Subcutaneous abdominal adipose tissue (tissue), 5 donors: ENCODE results near the gene FANCI.

Experiments used
- H3K27ac ChIP-seq: one replicate; pipeline ENCODE4 v1.7.0; 2013; ENCODE audit warnings: low read depth, mild to moderate bottlenecking, inconsistent platforms, low read length, moderate library complexity
- H3K27me3 ChIP-seq, 5 donors: one replicate each; pipeline ENCODE4 v1.7.0; 2013; ENCODE audit warnings: low read length in 5 of 5, inconsistent platforms in 1 of 5; ENCODE audit not compliant: control insufficient read depth in 5 of 5, insufficient read depth in 4 of 5
- H3K36me3 ChIP-seq, 5 donors: one replicate each; pipeline ENCODE4 v1.7.0; 2013; ENCODE audit warnings: low read length in 5 of 5; ENCODE audit not compliant: control insufficient read depth in 5 of 5, insufficient read depth in 5 of 5
- H3K4me1 ChIP-seq, 5 donors: one replicate each; pipeline ENCODE4 v1.7.0; 2013; ENCODE audit warnings: low read length in 5 of 5, mild to moderate bottlenecking in 3 of 5, moderate library complexity in 1 of 5; ENCODE audit not compliant: control insufficient read depth in 5 of 5, insufficient read depth in 5 of 5
- H3K4me3 ChIP-seq, 5 donors: one replicate each; pipeline ENCODE4 v1.7.0; 2013; ENCODE audit warnings: low read length in 5 of 5, low read depth in 1 of 5
- H3K9ac ChIP-seq, 5 donors: one replicate each; pipeline ENCODE4 v1.7.0; 2013; ENCODE audit warnings: low read length in 5 of 5, mild to moderate bottlenecking in 4 of 5, moderate library complexity in 3 of 5
- H3K9me3 ChIP-seq, 5 donors: one replicate each; pipeline ENCODE4 v1.7.0; 2013; ENCODE audit warnings: low read length in 5 of 5; ENCODE audit not compliant: control insufficient read depth in 5 of 5
- donor health status: healthy.
- donor health status: healthy.
- donor health status: healthy.
- donor health status: healthy.
- donor health status: healthy.

The FANCI gene

GRCh38 chr15:89201465-89202005 is 42.2 kb upstream of the FANCI start:
- no peak overlapping the region for H3K27ac ChIP-seq

GRCh38 chr15:89203705-89204273 is 40.0 kb upstream of the FANCI start:
- Histone ChIP-seq H3K27ac (no peak overlapping the region), H3K27me3 (no peaks in the 10 kb centered on the region), H3K4me1 (peaks cover 0 to 13% (median 5%) of the 10 kb centered on the region in 5 donors), H3K9ac (no peak overlapping the region), H3K36me3 (peaks cover 0 to 18% (median 4%) of the 10 kb centered on the region in 5 donors), H3K9me3 (no peaks in the 10 kb centered on the region), H3K4me3 (no peak overlapping the region)

More at GRCh38 chr15:89201465-89202005, 42.2 kb upstream of the FANCI start:
- no peak overlapping the region for H3K4me3 ChIP-seq
- H3K9ac ChIP-seq, result no peak overlapping the region
- H3K4me1 ChIP-seq, result peaks cover 0 to 13% (median 6%) of the 10 kb centered on the region in 5 donors
- no peaks in the 10 kb centered on the region for H3K27me3 ChIP-seq
- peaks cover 0 to 41% (median 9%) of the 10 kb centered on the region in 5 donors for H3K36me3 ChIP-seq
- H3K9me3 ChIP-seq, result no peaks in the 10 kb centered on the region

GRCh38 chr15:89205991-89206585 is 37.7 kb upstream of the FANCI start:
- Histone ChIP-seq H3K9me3 (no peaks in the 10 kb centered on the region), H3K4me3 (no peak overlapping the region), H3K27me3 (peaks cover 0 to 2% (median 0%) of the 10 kb centered on the region in 5 donors), H3K27ac (no peak overlapping the region), H3K36me3 (peaks cover 0 to 3% (median 2%) of the 10 kb centered on the region in 5 donors), H3K9ac (no peak overlapping the region), H3K4me1 (peaks cover 0 to 6% (median 4%) of the 10 kb centered on the region in 5 donors)

GRCh38 chr15:89206908-89207331 is 36.9 kb upstream of the FANCI start:
- Histone ChIP-seq H3K36me3 (no peaks in the 10 kb centered on the region), H3K9me3 (no peaks in the 10 kb centered on the region), H3K27me3 (peaks cover 0 to 2% (median 0%) of the 10 kb centered on the region in 5 donors), H3K27ac (no peak overlapping the region), H3K4me1 (peaks cover 0 to 6% (median 4%) of the 10 kb centered on the region in 5 donors), H3K4me3 (no peak overlapping the region), H3K9ac (peak overlapping the region in 2 of 5 donors; percentile 20 to 35)

- H3K4me3 ChIP-seq, result no peak overlapping the region
- H3K9ac ChIP-seq, result no peak overlapping the region
- no peaks in the 10 kb centered on the region for H3K36me3 ChIP-seq
- no peaks in the 10 kb centered on the region for H3K9me3 ChIP-seq
- H3K27me3 ChIP-seq, result peaks cover 0 to 2% (median 0%) of the 10 kb centered on the region in 5 donors
- no peak overlapping the region for H3K27ac ChIP-seq
- peaks cover 0 to 6% (median 4%) of the 10 kb centered on the region in 5 donors for H3K4me1 ChIP-seq
These were observed 35.5 kb upstream of the FANCI start for GRCh38 chr15:89208256-89208655.

- H3K9ac ChIP-seq, result no peak overlapping the region
- H3K27me3 ChIP-seq, result peaks cover 0 to 2% (median 0%) of the 10 kb centered on the region in 5 donors
- H3K27ac ChIP-seq, result no peak overlapping the region
- H3K9me3 ChIP-seq, result no peaks in the 10 kb centered on the region
- peaks cover 0 to 6% (median 4%) of the 10 kb centered on the region in 5 donors for H3K4me1 ChIP-seq
- no peaks in the 10 kb centered on the region for H3K36me3 ChIP-seq
- H3K4me3 ChIP-seq, result no peak overlapping the region
These were observed 34.7 kb upstream of the FANCI start for GRCh38 chr15:89209057-89209456.

GRCh38 chr15:89211678-89212170 is 32.1 kb upstream of the FANCI start:
- Histone ChIP-seq H3K27ac (no peak overlapping the region), H3K9me3 (no peaks in the 10 kb centered on the region), H3K4me1 (peaks cover 0 to 5% (median 4%) of the 10 kb centered on the region in 5 donors), H3K9ac (no peak overlapping the region), H3K27me3 (peaks cover 0 to 2% (median 0%) of the 10 kb centered on the region in 5 donors), H3K4me3 (no peak overlapping the region), H3K36me3 (no peaks in the 10 kb centered on the region)

- Histone ChIP-seq H3K4me1 (peaks cover 0 to 5% (median 0%) of the 10 kb centered on the region in 5 donors), H3K27ac (no peak overlapping the region), H3K27me3 (peaks cover 0 to 2% (median 0%) of the 10 kb centered on the region in 5 donors), H3K4me3 (no peak overlapping the region), H3K36me3 (no peaks in the 10 kb centered on the region), H3K9me3 (no peaks in the 10 kb centered on the region), H3K9ac (no peak overlapping the region)
These were observed 28.2 kb upstream of the FANCI start for GRCh38 chr15:89215627-89216026.

- Histone ChIP-seq H3K9ac (no peak overlapping the region), H3K27me3 (no peaks in the 10 kb centered on the region), H3K4me1 (peaks cover 0 to 5% (median 0%) of the 10 kb centered on the region in 5 donors), H3K36me3 (no peaks in the 10 kb centered on the region), H3K4me3 (no peak overlapping the region), H3K27ac (no peak overlapping the region), H3K9me3 (no peaks in the 10 kb centered on the region)
These were observed 26.7 kb upstream of the FANCI start for GRCh38 chr15:89217031-89217430.
